Type B pancreatic cell (in vitro differentiated cells): ENCODE data around the gene PLD1. TPM values are rescaled to one million over a fixed set of nuclear protein-coding genes. Genes with fewer than 3 reads are reported as not detected.

Source experiments
- DNase-seq: peaks from one replicate; pipeline ENCODE4 v3.0.0; 2021; ENCODE audit warnings: mixed read lengths; ENCODE audit not compliant: unreplicated experiment; ENCODE audit errors: extremely low spot score
- H3K27ac Mint-ChIP-seq: 2 replicates; pipeline ENCODE4 v1.8.0; 2021; ENCODE audit warnings: mild to moderate bottlenecking, mixed read lengths
- H3K27me3 Mint-ChIP-seq: 2 replicates; pipeline ENCODE4 v1.8.0; 2021; ENCODE audit warnings: mixed read lengths
- H3K36me3 Mint-ChIP-seq: 2 replicates; pipeline ENCODE4 v1.8.0; 2021; ENCODE audit warnings: mixed read lengths
- H3K4me1 Mint-ChIP-seq: one replicate; pipeline ENCODE4 v1.8.0; 2021; ENCODE audit warnings: mixed read lengths; ENCODE audit not compliant: unreplicated experiment
- H3K4me3 Mint-ChIP-seq: 2 replicates; pipeline ENCODE4 v1.8.0; 2021; ENCODE audit warnings: mild to moderate bottlenecking, mixed read lengths
- H3K9me3 Mint-ChIP-seq: 2 replicates; pipeline ENCODE4 v1.8.0; 2021; ENCODE audit warnings: mixed read lengths
- total RNA-seq: library from RNA; stranded (reverse); gene quantifications from 2 replicates; pipeline ENCODE4 v1.2.1, GENCODE V29; 2021; ENCODE audit warnings: low replicate concordance
- TF ChIP-seq, protein P1 (sequence below): fragments of 200-600 bp; sonication (generic); conservative IDR thresholded peaks from 2 replicates; pipeline ENCODE4 v1.5.0; 2021; ENCODE audit warnings: antibody characterized with exemption, mild to moderate bottlenecking

PLD1 gene
- total RNA-seq, 1 donor from 2014 or later = 33.3 TPM

DNA sequence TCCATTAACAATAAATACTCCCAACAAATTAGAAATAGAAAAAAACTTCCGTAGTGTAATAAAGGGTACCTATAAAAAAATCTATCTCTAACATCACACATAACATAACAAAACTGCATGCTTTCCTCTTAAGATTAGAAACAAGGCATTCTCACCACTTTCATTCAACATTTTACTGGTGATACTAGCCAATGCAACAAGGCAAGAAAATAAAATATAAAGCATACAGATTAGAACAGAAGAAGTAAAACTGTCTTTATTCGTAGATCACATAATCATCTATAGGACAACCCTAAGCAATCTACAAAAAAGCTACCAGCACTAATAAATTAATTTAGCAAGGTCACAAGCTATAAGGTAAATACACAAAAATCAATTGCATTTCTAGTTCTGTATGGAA is 107.1 kb downstream of the PLD1 start:
- Mint-ChIP-seq H3K36me3 (peaks cover 15% of the 10 kb centered on the region), H3K4me3 (no peak overlapping the region), H3K27ac (no peak overlapping the region), H3K4me1 (no peaks in the 10 kb centered on the region), H3K27me3 (no peaks in the 10 kb centered on the region), H3K9me3 (peaks cover 3% of the 10 kb centered on the region)
- TF ChIP-seq, protein P1, sequence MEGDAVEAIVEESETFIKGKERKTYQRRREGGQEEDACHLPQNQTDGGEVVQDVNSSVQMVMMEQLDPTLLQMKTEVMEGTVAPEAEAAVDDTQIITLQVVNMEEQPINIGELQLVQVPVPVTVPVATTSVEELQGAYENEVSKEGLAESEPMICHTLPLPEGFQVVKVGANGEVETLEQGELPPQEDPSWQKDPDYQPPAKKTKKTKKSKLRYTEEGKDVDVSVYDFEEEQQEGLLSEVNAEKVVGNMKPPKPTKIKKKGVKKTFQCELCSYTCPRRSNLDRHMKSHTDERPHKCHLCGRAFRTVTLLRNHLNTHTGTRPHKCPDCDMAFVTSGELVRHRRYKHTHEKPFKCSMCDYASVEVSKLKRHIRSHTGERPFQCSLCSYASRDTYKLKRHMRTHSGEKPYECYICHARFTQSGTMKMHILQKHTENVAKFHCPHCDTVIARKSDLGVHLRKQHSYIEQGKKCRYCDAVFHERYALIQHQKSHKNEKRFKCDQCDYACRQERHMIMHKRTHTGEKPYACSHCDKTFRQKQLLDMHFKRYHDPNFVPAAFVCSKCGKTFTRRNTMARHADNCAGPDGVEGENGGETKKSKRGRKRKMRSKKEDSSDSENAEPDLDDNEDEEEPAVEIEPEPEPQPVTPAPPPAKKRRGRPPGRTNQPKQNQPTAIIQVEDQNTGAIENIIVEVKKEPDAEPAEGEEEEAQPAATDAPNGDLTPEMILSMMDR = no peak
- no peak for DNase-seq

DNA sequence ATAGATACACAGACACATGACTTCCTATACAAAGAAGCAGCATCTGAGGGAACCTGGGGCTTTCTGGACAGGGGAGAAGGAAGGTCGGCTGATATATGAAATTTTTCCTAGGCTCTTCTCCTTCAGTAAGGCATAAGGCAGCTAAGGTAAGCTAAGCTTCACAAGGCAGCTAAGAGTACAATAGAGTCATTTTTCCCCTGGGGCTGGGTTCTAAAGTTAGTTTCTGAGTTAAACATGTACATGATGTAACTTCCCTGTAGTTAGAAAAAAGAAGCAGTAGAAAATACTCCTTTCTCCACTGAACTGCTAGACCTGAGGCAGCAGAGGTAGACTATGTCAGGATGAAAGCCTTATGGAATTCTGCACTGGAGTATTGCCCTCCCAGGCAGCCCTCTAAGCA is 109.6 kb downstream of the PLD1 start:
- TF ChIP-seq, protein P1 = no peak
- Mint-ChIP-seq H3K4me1 (peaks cover 4% of the 10 kb centered on the region), H3K9me3 (peaks cover 3% of the 10 kb centered on the region), H3K27me3 (no peaks in the 10 kb centered on the region), H3K36me3 (peaks cover 11% of the 10 kb centered on the region), H3K4me3 (no peak overlapping the region), H3K27ac (no peak overlapping the region)
- DNase-seq = no peak

DNA sequence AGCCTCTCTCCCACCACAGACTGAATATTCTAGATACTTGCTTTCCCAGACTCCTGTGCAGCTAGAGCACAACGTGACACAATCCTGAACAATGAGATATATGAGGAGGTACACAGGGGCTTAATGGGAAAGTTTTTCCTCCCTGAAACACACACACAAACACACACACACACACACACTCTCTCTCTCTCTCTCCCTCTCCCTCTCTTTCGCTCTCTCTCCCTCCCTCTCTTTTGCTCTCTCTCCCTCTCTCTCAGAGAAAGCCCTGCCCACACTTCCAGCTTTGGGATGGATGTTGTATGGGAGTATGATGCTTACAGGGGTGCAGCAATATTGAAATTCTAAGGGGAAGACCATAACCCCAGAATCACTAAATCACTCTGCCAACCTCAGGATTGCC is 110.1 kb downstream of the PLD1 start:
- H3K9me3 Mint-ChIP-seq = peaks cover 3% of the 10 kb centered on the region
- no peaks in the 10 kb centered on the region for H3K27me3 Mint-ChIP-seq
- H3K4me3 Mint-ChIP-seq = no peak overlapping the region
- TF ChIP-seq, protein P1 = no peak
- H3K27ac Mint-ChIP-seq = no peak overlapping the region
- peaks cover 7% of the 10 kb centered on the region for H3K4me1 Mint-ChIP-seq
- DNase-seq = no peak
- peaks cover 11% of the 10 kb centered on the region for H3K36me3 Mint-ChIP-seq

DNA sequence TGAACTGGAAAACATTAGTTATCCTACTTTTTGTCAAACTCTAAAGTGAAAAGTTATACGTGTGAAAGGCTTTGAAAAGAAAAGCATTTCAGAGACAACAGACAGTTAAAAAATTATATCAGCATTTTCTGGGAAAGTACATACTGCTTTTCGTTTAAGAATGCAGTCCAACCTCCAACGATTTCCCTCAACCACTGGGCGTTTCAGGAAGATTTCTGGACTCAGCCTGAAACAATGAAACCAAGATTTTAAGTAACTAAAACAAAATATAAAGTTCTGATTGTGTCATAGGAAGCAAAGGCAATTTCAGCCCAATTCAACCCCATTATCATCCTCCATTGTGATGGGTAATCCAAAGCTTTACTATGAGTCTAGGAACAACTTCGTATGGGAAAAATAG is 110.7 kb downstream of the PLD1 start:
- DNase-seq = no peak
- Mint-ChIP-seq H3K27me3 (no peaks in the 10 kb centered on the region), H3K4me1 (peaks cover 9% of the 10 kb centered on the region), H3K4me3 (no peak overlapping the region), H3K9me3 (peaks cover 3% of the 10 kb centered on the region), H3K27ac (no peak overlapping the region), H3K36me3 (peaks cover 11% of the 10 kb centered on the region)
- TF ChIP-seq, protein P1 = no peak

DNA sequence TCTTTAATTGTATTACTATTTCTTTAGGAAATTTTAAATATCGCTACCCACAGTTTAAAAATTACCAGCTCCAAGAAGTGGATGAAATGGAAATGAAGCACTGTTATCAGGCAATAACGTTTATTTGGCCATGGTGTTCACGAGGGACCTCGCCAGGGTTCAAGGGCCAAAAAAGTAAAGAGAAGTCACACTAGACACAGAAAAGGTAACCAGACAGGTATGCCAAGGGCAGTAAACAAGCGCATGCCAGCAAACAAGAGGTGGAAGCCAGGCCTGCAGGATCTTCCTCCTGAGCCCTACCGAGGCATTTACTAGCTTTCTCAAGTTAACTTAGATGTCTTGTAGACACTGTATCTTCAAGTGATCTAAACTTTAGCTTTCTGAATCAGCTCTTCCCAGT is 113.5 kb downstream of the PLD1 start:
- no peak for DNase-seq
- Mint-ChIP-seq H3K4me1 (peaks cover 9% of the 10 kb centered on the region), H3K4me3 (no peak overlapping the region), H3K27ac (no peak overlapping the region), H3K36me3 (peaks cover 7% of the 10 kb centered on the region), H3K27me3 (no peaks in the 10 kb centered on the region), H3K9me3 (no peaks in the 10 kb centered on the region)
- TF ChIP-seq, protein P1 = no peak

DNA sequence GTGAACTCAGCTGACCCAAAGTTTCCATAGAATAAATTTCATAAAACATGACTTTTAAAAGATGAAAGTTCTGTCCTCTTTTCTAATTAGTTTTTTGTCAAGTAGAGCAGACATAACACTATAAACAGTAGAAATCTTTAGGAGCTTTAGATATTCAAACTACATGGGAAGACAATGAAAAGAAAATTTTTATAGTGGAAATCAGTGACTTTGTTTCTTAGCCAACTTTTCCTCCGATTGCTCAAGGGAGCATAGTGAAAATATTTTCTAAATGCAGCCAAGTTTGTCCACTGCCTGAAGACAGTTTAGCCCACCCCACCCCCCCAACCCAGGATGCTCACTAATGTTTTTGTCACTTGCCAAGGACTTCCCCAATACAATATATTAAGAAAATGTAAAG is 114.9 kb downstream of the PLD1 start:
- no peaks in the 10 kb centered on the region for H3K27me3 Mint-ChIP-seq
- TF ChIP-seq, protein P1 = no peak
- peaks cover 8% of the 10 kb centered on the region for H3K36me3 Mint-ChIP-seq
- peaks cover 9% of the 10 kb centered on the region for H3K4me1 Mint-ChIP-seq
- no peaks in the 10 kb centered on the region for H3K9me3 Mint-ChIP-seq
- H3K4me3 Mint-ChIP-seq = no peak overlapping the region
- DNase-seq = no peak
- no peak overlapping the region for H3K27ac Mint-ChIP-seq
